Skeletal muscle tissue (tissue), 4 donors: ENCODE measurements around the gene DNAJC8. TPM values are rescaled to one million over a fixed set of nuclear protein-coding genes. Genes with fewer than 3 reads are reported as not detected.
A peak's percentile ranks its signal among the peaks of the same experiment; 100 is the strongest.

Source experiments
- H3K27ac ChIP-seq: one replicate; pipeline ENCODE4 v1.7.0; 2013; ENCODE audit warnings: mild to moderate bottlenecking, low read depth, low read length, inconsistent platforms
- H3K27me3 ChIP-seq, 3 donors: one replicate each; pipeline ENCODE4 v1.7.0; 2013; ENCODE audit warnings: low read length in 3 of 3; ENCODE audit not compliant: control insufficient read depth in 3 of 3, insufficient read depth in 3 of 3
- H3K36me3 ChIP-seq, 3 donors: one replicate each; pipeline ENCODE4 v1.7.0; 2013; ENCODE audit warnings: low read length in 3 of 3; ENCODE audit not compliant: control insufficient read depth in 3 of 3, insufficient read depth in 3 of 3
- H3K4me1 ChIP-seq, 3 donors: one replicate each; pipeline ENCODE4 v1.7.0; 2013; ENCODE audit warnings: low read length in 3 of 3, mild to moderate bottlenecking in 3 of 3; ENCODE audit not compliant: control insufficient read depth in 3 of 3, insufficient read depth in 3 of 3
- H3K4me3 ChIP-seq, 3 donors: one replicate each; pipeline ENCODE4 v1.7.0; 2013; ENCODE audit warnings: low read length in 3 of 3
- H3K9ac ChIP-seq, 3 donors: one replicate each; pipeline ENCODE4 v1.7.0; 2013; ENCODE audit warnings: low read length in 3 of 3, mild to moderate bottlenecking in 3 of 3, moderate library complexity in 2 of 3, low read depth in 1 of 3
- H3K9me3 ChIP-seq, 3 donors: one replicate each; pipeline ENCODE4 v1.7.0; 2013; ENCODE audit warnings: low read length in 3 of 3; ENCODE audit not compliant: control insufficient read depth in 3 of 3
- total RNA-seq: library from RNA; depleted of rRNA; stranded (reverse); fragments of >200 nt; gene quantifications from one replicate; pipeline ENCODE4 v1.2.3, GENCODE V29; 2014
- donor health status: Osteomylitis.

The DNAJC8 gene
- total RNA-seq, 1 donor from 2014 or later, result 27.1 TPM

DNA sequence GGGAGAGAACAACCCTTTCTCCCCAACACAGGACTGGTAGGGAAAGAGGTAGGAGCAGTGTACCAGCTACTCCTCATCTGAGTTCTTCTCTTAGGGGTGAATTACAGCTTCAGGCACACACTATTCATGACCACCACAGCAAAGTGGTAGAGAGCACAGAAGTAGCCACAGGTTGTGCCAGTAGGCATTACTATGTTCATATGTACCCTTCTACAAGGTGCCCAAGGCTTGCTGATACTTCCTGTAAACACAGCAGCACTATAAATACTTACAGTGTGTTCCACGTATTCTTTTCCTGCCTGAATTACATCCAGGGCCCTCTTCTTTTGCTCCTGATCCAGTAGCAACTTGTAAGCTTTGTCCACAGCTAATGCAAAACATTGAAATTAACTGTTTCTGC is 23.1 kb downstream of the DNAJC8 start:
- H3K4me3 ChIP-seq, result no peak overlapping the region
- no peaks in the 10 kb centered on the region for H3K27me3 ChIP-seq
- H3K9ac ChIP-seq, result no peak overlapping the region
- peak overlapping the region; percentile 15 for H3K27ac ChIP-seq
- H3K9me3 ChIP-seq, result no peaks in the 10 kb centered on the region
- peaks cover 7 to 33% (median 21%) of the 10 kb centered on the region in 3 donors for H3K36me3 ChIP-seq
- peaks cover 0 to 9% (median 0%) of the 10 kb centered on the region in 3 donors for H3K4me1 ChIP-seq

DNA sequence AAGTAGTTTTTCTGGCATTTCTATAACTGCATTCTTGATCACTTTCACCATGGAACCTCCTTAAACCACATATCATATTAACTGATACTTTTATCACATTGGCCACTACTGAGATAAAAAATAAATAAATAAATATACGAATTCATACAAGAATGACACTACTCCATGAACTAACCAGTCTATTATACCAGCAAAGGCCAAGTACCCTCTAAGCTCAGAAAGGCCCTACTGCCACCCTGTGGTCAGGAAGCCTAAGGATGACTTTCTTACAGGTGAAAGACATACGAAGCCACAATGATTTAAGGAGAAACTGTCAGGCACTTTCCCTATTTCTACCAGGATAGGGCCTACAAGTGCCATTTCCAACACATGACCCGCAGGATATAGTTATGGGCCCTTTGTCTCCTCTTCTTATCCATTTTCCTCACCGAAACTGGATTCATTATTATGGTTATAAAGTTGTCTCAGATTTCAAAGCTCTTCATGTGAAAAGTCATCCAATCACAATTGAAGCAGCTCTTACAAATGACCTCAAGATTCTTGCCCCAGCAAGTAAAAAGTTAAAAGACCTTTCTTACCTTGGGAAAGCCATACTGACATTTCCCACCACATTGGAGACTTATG is 23.9 kb downstream of the DNAJC8 start:
- H3K9me3 ChIP-seq, result no peaks in the 10 kb centered on the region
- H3K27ac ChIP-seq, result peak overlapping the region; percentile 15
- H3K9ac ChIP-seq, result no peak overlapping the region
- H3K4me3 ChIP-seq, result no peak overlapping the region
- H3K27me3 ChIP-seq, result no peaks in the 10 kb centered on the region
- peaks cover 0 to 9% (median 0%) of the 10 kb centered on the region in 3 donors for H3K4me1 ChIP-seq
- peaks cover 10 to 40% (median 29%) of the 10 kb centered on the region in 3 donors for H3K36me3 ChIP-seq

DNA sequence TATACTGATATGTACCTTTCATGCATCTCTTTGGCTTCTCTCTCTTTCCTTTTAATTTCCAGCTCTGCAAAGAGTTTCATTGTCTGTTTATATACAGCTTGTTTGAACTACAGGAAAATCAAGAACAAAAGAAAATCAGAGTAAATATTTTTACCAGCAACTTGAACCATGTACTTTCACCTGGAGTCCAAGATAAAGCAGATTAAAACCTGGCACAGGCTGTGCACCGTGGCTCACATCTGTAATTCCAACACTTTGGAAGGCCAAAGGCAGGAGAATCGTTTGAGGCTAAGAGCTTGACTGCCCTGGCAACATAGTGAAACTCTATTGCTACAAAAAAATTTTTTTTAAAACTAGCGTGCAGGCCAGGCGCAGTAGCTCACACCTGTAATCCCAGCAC is 27.6 kb downstream of the DNAJC8 start:
- Histone ChIP-seq H3K4me1 (peaks cover 0 to 9% (median 0%) of the 10 kb centered on the region in 3 donors), H3K36me3 (peaks cover 29 to 60% (median 52%) of the 10 kb centered on the region in 3 donors), H3K4me3 (no peak overlapping the region), H3K9me3 (no peaks in the 10 kb centered on the region), H3K27ac (no peak overlapping the region), H3K9ac (no peak overlapping the region), H3K27me3 (no peaks in the 10 kb centered on the region)

DNA sequence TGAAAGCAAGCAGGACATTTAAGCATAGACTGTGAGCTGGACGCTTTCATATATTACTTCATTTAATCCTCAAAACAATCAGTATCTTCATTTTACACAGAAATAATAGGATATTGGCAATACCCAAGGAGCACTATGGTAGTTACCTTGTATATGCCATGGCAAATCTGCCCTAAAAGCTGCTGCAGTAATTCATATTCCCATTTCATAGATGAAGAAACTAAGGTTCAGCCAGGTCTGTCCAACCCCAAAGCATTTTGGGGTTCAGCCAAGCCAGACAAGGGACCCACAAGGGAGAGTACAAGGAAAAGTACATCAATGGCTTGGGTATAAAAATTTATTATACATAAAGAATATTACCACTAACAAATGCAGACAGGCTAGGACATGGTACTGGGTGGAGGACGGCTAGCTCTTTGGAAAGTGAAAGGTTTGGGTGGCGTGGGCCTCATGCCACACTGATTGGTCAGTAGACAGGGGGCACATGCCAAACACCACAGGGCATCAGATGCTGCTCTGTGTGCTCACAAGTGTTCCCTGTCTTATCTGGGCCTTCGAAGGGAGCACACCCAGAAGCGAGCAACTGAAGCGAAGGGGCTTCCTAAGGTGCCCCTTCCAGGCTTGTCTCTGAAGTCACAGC is 32.5 kb downstream of the DNAJC8 start:
- no peaks in the 10 kb centered on the region for H3K27me3 ChIP-seq
- H3K27ac ChIP-seq, result no peak overlapping the region
- peaks cover 47 to 66% (median 58%) of the 10 kb centered on the region in 3 donors for H3K36me3 ChIP-seq
- H3K9ac ChIP-seq, result no peak overlapping the region
- H3K9me3 ChIP-seq, result no peaks in the 10 kb centered on the region
- H3K4me3 ChIP-seq, result no peak overlapping the region
- H3K4me1 ChIP-seq, result no peaks in the 10 kb centered on the region

DNA sequence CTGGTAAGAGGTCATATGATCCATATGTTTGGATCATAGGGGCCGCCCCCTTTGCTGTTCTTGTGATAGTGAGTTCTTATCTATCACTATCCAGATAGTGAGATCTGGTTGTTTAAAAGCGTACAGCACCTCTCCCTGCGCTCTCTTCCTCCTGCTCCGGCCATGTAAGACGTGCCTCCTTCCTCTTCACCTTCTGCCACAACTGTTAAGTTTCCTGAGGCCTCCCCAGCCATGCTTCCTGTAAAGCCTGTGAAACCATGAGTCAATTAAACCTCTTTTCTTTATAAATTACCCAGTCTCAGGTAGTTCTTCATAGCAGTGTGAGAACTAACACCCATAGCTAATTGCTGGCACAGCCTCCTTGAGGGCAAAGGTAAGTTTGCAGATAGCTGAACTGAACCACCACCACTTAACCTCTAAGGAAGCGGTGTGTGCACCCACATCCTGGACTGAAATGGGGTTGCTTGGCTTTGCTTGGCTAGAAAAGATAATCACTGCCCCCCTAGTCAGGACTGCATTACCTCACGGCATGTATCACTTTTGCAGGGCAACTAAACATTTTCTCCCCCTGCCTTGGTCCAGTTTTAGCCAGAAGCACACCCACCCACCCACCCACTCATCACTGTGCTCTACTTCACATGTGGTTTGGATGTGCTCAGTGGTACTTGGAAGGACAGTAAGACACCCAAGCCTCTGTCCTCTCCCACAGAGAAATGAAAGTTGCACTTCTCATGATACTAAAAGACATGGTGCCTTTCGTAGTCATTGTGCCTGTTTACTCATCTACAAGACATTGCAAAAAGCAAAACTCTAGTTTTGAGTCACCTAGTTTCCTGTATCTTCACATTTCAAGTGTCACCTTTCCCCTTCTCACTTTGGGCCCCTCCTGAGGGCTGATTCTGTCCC is 33.2 kb downstream of the DNAJC8 start:
- H3K4me1 ChIP-seq, result no peaks in the 10 kb centered on the region
- H3K27me3 ChIP-seq, result no peaks in the 10 kb centered on the region
- no peak overlapping the region for H3K27ac ChIP-seq
- peaks cover 46 to 59% (median 53%) of the 10 kb centered on the region in 3 donors for H3K36me3 ChIP-seq
- no peaks in the 10 kb centered on the region for H3K9me3 ChIP-seq
- no peak overlapping the region for H3K4me3 ChIP-seq
- no peak overlapping the region for H3K9ac ChIP-seq

DNA sequence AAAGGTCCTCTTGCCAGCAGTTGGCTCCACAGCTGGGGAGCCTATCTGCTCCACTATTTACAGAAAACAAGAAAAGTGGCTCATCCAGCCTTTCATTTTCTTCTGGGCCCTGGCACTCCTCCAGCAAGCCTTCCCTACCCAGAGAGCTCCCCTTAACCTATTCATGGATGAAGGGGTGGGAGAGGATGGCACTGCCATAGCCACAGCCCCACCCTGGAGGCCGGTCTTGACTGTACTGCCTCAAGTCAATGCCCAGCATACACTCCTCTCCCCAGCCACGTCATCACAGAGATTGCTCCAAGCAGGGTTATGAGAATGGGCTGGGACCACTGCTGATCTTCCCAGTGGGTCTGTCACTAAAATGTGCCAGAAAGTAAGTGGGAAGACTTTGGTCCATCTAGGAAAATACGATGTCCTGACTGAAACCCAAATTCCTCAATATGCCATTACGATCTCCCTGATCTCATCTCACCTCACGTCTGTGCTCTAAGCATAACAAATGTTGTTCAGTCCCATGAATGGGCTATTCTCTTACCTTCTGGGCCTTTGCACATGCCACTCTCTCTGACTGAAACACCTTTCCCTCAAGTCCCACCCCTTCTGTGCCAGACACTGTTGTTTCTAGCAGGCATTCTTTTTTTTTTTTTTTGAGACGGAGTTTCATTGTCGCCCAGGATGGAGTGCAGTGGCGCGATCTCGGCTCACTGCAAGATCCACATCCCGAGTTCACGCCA is 35.0 kb downstream of the DNAJC8 start:
- H3K9me3 ChIP-seq, result no peaks in the 10 kb centered on the region
- H3K27ac ChIP-seq, result no peak overlapping the region
- H3K36me3 ChIP-seq, result peaks cover 34 to 42% (median 35%) of the 10 kb centered on the region in 3 donors
- H3K4me1 ChIP-seq, result no peaks in the 10 kb centered on the region
- no peaks in the 10 kb centered on the region for H3K27me3 ChIP-seq
- no peak overlapping the region for H3K9ac ChIP-seq
- no peak overlapping the region for H3K4me3 ChIP-seq

DNA sequence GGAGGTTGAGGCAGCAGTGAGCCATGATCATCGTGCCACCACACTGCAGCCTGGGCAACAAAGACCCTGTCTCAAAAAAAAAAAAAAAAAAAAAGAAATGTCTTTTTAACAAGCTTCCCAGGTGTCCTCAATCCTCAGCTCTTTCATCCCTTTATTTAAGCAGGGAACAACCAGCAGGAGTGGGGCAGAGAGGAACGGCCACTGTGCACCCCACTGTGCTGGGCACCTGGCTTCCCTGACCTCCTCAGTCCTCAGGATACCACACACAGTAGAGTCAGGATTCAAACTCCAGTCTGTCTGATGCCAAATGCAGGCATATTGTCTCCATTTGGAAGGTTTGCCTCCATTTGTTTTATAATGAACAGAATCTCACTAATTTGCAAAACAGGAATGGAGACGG is 36.5 kb downstream of the DNAJC8 start:
- Histone ChIP-seq H3K36me3 (peaks cover 30 to 32% (median 31%) of the 10 kb centered on the region in 3 donors), H3K4me1 (no peaks in the 10 kb centered on the region), H3K9ac (no peak overlapping the region), H3K9me3 (no peaks in the 10 kb centered on the region), H3K27me3 (no peaks in the 10 kb centered on the region), H3K27ac (no peak overlapping the region), H3K4me3 (no peak overlapping the region)

DNA sequence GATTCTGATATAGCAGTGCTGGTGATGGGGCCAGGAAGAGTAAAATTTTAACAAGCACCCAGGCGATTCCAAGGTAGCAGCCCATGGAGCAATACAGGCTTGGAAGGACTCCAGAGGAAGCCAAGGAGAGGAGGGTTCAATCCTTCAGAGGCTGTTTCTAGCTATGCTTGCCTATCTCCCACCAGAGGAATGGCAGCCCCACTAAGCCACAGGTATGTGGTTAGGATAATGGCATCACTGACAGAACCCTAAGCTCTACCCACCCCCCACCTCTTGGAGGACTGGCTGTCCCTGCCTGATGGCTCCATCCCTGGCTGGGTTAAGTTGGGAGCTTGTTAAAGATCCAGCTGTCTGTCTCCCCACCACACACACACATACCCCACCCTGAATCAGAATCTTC is 37.0 kb downstream of the DNAJC8 start:
- Histone ChIP-seq H3K4me1 (peaks cover 0 to 4% (median 0%) of the 10 kb centered on the region in 3 donors), H3K27ac (no peak overlapping the region), H3K4me3 (no peak overlapping the region), H3K9me3 (no peaks in the 10 kb centered on the region), H3K9ac (no peak overlapping the region), H3K36me3 (peaks cover 24 to 27% (median 27%) of the 10 kb centered on the region in 3 donors), H3K27me3 (no peaks in the 10 kb centered on the region)

DNA sequence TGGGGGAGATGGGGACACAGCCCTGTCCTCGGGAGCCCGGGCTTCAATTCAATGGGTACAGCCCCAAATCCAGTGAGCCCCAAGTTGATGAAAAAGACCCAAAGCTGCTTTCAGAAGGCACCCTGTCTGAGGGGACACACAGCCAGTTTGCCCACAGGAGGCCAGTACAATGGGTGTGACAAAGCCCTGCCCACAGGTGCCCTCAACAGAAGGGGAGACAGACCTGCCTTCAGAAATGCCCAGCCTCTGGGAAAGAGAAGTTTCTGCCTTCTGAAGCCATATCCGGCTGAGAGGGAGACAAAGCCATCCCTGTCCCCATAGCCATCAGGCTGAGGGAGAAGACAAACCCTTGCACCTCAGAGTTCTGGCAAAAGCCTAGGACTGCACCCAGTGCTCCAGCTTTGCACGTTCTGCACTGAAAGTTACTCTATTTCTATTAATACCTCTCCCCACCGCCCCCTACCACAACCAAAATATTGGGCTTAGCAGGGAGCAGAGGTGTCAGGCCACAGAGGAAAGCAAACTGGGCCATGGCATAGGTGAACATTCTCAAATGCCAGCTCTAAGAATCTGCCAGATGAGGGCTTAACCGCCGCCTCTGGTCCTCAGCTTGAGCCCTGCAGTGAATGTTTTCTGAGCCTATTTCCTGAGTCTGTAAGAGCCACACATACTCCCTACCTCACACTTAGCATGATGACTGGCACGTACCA is 38.3 kb downstream of the DNAJC8 start:
- Histone ChIP-seq H3K4me3 (no peak overlapping the region), H3K36me3 (peaks cover 12 to 17% (median 17%) of the 10 kb centered on the region in 3 donors), H3K9ac (no peak overlapping the region), H3K9me3 (no peaks in the 10 kb centered on the region), H3K4me1 (peaks cover 0 to 5% (median 0%) of the 10 kb centered on the region in 3 donors), H3K27ac (no peak overlapping the region), H3K27me3 (no peaks in the 10 kb centered on the region)
